Vagina (tissue), 2 donors: ENCODE measurements around the gene SRCIN1. TPM values are rescaled to one million over a fixed set of nuclear protein-coding genes. Genes with fewer than 3 reads are reported as not detected.

Source experiments
- DNase-seq, 2 donors: peaks; one replicate each; pipeline ENCODE4 v3.0.0-alpha.2; 2017; ENCODE audit errors: extremely low spot score in 2 of 2
- H3K27ac ChIP-seq: fragments of 200-600 bp; sonication (generic); one replicate; pipeline ENCODE4 v1.5.1; 2019
- H3K27me3 ChIP-seq: fragments of 200-600 bp; sonication (generic); one replicate; pipeline ENCODE4 v1.5.1; 2019
- H3K36me3 ChIP-seq, 2 donors: fragments of 200-600 bp; sonication (generic); one replicate each; pipeline ENCODE4 v1.5.1; 2017 to 2019
- H3K4me1 ChIP-seq: fragments of 200-600 bp; sonication (generic); one replicate; pipeline ENCODE4 v1.5.1; 2019
- H3K4me3 ChIP-seq, 2 donors: fragments of 200-600 bp; sonication (generic); 1 replicate in 1 of 2; 2 replicates in 1 of 2; pipeline ENCODE4 v1.5.1; 2016 to 2019
- H3K9me3 ChIP-seq: fragments of 200-600 bp; sonication (generic); one replicate; pipeline ENCODE4 v1.5.1; 2019
- POLR2A ChIP-seq, 2 donors: fragments of 450-650 bp; IDR thresholded peaks; one replicate each; pipeline ENCODE4 v1.6.1; 2017; ENCODE audit warnings: antibody characterized with exemption in 2 of 2, mild to moderate bottlenecking in 2 of 2, moderate library complexity in 2 of 2
- POLR2AphosphoS5 ChIP-seq, 2 donors: sonication (generic); formaldehyde crosslinking; IDR thresholded peaks; one replicate each; pipeline ENCODE4 v1.9.0; 2017; ENCODE audit warnings: antibody characterized with exemption in 2 of 2, mild to moderate bottlenecking in 2 of 2, low read depth in 1 of 2; ENCODE audit not compliant: insufficient read depth in 1 of 2
- intact Hi-C: fragments of 100-400 bp; cut with DNase I; formaldehyde crosslinking; loops from one replicate; pipeline ENCODE4 v1.15.1; 2023
- total RNA-seq: library from RNA; depleted of rRNA; stranded (reverse); fragments of >200 nt; gene quantifications from one replicate; pipeline ENCODE4 v1.2.3, GENCODE V29; 2016
- TF ChIP-seq, protein P1 (sequence below), 3 experiments: fragments of 450-650 bp in 2 of 3; fragments of 200-600 bp in 1 of 3; sonication (generic) in 1 of 3; IDR thresholded peaks; one replicate each; pipeline ENCODE4 v1.5.1; 2017 to 2019; ENCODE audit warnings: antibody characterized with exemption in 3 of 3, mild to moderate bottlenecking in 2 of 3, moderate library complexity in 2 of 3

The SRCIN1 gene
- total RNA-seq, 1 donor from 2014 or later, result 5.2 TPM

DNA sequence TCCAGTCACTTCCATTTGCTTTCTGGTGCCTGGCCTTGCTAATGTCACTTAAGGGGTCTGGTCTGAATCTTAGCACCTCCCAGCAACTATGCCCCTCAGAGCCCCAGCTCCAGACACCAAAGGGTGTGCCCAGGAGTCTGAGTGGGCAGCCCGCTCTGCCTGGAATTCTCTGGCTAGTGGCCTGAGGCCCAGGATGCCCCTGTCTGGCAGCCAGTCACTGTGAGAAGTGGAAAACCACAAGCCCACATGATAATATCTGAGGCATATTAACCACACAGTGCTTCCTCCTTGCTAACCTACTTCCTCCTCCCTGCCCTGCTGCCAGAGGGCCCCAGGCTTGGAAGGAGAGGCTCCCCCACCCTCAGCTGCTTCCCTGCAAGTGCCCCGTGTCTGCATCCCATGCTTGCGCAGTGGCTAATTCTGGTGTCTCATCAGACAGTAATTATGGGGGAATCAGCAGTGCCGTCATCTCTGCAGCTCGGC is 14.0 kb downstream of the SRCIN1 start:
- Histone ChIP-seq H3K27me3 (no peaks in the 10 kb centered on the region), H3K27ac (no peak overlapping the region)

DNA sequence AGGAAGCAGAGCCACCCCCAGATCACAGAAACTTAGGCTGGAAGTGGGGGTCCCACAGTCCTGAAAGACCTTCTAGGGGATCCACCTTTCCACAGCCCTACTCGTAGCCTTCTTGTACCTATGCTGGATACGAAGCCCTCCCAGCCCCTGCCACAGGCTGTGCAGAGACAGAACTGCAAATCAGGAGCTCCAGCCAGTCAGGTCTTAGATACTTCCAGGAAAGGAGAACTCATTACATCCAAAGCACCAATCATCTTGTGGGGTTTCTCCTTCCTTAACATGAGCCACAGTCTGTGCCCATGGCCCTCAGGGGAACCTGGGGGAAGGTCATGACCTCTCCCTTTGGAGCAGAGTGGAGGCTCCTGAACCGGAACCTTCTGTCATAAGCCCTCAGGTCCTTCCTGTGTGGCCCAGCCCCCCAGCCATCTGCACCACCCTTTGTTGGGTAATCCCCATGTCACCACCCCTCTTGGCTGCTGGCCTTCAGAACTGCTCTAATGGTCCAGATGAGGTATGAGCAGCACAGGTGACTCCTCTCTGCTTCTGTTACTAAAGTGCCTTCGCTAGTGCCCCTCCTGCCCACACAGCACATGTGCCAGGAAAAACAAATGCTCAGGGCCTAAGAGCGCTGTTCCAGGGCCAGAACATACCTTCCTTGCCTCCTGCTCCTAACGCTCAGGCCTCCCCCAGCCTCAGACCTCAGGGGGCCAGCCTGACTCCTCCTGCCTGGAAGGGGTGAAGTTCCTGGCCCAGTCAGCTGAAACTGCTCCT is 14.6 kb downstream of the SRCIN1 start:
- H3K4me1 ChIP-seq, result no peaks in the 10 kb centered on the region
- intact Hi-C loops, result no loop called here
- H3K27ac ChIP-seq, result no peak overlapping the region
- no peaks in the 10 kb centered on the region for H3K36me3 ChIP-seq
- TF ChIP-seq POLR2AphosphoS5 (IDR thresholded peaks at IDR 0.05; ENCODE audit: insufficient read depth in 1 of 2, low read depth in 1 of 2) (no peak), POLR2A (IDR thresholded peaks at IDR 0.05) (no peak)
- no peak overlapping the region for H3K4me3 ChIP-seq
- H3K9me3 ChIP-seq, result no peaks in the 10 kb centered on the region
- H3K27me3 ChIP-seq, result no peaks in the 10 kb centered on the region
- no peak for DNase-seq

More for the DNA sequence above, 14.0 kb downstream of the SRCIN1 start:
- no peaks in the 10 kb centered on the region for H3K4me1 ChIP-seq
- H3K4me3 ChIP-seq, result no peak overlapping the region
- H3K9me3 ChIP-seq, result no peaks in the 10 kb centered on the region
- TF ChIP-seq, protein P1, sequence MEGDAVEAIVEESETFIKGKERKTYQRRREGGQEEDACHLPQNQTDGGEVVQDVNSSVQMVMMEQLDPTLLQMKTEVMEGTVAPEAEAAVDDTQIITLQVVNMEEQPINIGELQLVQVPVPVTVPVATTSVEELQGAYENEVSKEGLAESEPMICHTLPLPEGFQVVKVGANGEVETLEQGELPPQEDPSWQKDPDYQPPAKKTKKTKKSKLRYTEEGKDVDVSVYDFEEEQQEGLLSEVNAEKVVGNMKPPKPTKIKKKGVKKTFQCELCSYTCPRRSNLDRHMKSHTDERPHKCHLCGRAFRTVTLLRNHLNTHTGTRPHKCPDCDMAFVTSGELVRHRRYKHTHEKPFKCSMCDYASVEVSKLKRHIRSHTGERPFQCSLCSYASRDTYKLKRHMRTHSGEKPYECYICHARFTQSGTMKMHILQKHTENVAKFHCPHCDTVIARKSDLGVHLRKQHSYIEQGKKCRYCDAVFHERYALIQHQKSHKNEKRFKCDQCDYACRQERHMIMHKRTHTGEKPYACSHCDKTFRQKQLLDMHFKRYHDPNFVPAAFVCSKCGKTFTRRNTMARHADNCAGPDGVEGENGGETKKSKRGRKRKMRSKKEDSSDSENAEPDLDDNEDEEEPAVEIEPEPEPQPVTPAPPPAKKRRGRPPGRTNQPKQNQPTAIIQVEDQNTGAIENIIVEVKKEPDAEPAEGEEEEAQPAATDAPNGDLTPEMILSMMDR (IDR thresholded peaks at IDR 0.05), result no peak
- TF ChIP-seq POLR2A (IDR thresholded peaks at IDR 0.05), result no peak
- TF ChIP-seq POLR2AphosphoS5 (IDR thresholded peaks at IDR 0.05; ENCODE audit: insufficient read depth in 1 of 2, low read depth in 1 of 2), result no peak
- H3K36me3 ChIP-seq, result no peaks in the 10 kb centered on the region
- no peak for DNase-seq
- intact Hi-C loops, result no loop called here

DNA sequence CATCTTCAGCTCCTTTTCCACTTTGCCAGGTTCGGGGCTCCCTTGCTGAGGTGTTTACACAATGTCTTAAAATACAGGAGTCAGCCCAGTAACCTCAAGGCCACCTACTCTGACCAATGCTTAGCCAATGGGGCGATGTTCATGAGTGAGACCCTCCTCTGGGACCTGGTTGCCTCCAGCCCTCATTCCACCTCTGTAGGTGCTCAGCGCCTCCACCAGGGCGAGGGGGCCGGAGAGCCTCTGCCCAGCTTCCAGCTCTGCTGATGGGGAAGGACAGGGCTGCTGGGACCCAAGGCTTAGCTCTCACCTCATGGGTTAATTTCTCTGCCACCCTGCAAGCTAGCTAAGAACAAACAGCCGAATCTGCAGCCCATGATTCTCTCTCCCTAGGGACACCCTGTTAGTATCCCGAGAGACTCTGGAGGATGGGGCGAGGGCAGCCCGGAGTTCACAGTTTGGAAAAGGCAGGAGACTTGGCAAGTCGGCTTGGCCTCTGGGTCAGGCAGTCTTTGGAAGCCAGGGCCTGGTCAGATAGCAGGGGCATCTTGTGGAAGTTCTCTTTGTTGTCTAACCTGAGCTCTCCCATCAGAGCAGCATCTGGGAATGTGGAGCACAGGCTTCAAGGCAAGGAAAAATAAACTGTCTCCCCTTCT is 16.2 kb downstream of the SRCIN1 start:
- no peaks in the 10 kb centered on the region for H3K27me3 ChIP-seq

GRCh38 chr17:38588788-38589174 is 17.0 kb downstream of the SRCIN1 start:
- no peaks in the 10 kb centered on the region for H3K36me3 ChIP-seq
- H3K4me3 ChIP-seq, result no peak overlapping the region
- H3K27me3 ChIP-seq, result no peaks in the 10 kb centered on the region
- H3K9me3 ChIP-seq, result no peaks in the 10 kb centered on the region
- DNase-seq, result no peak
- intact Hi-C loops, result no loop called here
- peaks cover 13% of the 10 kb centered on the region for H3K4me1 ChIP-seq
- no peak overlapping the region for H3K27ac ChIP-seq
- TF ChIP-seq, protein P1 (IDR thresholded peaks at IDR 0.05), result no peak
- TF ChIP-seq POLR2A (IDR thresholded peaks at IDR 0.05), result no peak
- TF ChIP-seq POLR2AphosphoS5 (IDR thresholded peaks at IDR 0.05; ENCODE audit: insufficient read depth in 1 of 2, low read depth in 1 of 2), result no peak

More for the DNA sequence above, 16.2 kb downstream of the SRCIN1 start:
- peaks cover 6% of the 10 kb centered on the region for H3K4me1 ChIP-seq
- intact Hi-C loops, result no loop called here
- no peak for DNase-seq
- no peak overlapping the region for H3K4me3 ChIP-seq
- H3K9me3 ChIP-seq, result no peaks in the 10 kb centered on the region
- H3K27ac ChIP-seq, result no peak overlapping the region
- TF ChIP-seq POLR2AphosphoS5 (IDR thresholded peaks at IDR 0.05; ENCODE audit: insufficient read depth in 1 of 2, low read depth in 1 of 2) (no peak), POLR2A (IDR thresholded peaks at IDR 0.05) (no peak)
- TF ChIP-seq, protein P1 (IDR thresholded peaks at IDR 0.05), result no peak
- no peaks in the 10 kb centered on the region for H3K36me3 ChIP-seq

DNA sequence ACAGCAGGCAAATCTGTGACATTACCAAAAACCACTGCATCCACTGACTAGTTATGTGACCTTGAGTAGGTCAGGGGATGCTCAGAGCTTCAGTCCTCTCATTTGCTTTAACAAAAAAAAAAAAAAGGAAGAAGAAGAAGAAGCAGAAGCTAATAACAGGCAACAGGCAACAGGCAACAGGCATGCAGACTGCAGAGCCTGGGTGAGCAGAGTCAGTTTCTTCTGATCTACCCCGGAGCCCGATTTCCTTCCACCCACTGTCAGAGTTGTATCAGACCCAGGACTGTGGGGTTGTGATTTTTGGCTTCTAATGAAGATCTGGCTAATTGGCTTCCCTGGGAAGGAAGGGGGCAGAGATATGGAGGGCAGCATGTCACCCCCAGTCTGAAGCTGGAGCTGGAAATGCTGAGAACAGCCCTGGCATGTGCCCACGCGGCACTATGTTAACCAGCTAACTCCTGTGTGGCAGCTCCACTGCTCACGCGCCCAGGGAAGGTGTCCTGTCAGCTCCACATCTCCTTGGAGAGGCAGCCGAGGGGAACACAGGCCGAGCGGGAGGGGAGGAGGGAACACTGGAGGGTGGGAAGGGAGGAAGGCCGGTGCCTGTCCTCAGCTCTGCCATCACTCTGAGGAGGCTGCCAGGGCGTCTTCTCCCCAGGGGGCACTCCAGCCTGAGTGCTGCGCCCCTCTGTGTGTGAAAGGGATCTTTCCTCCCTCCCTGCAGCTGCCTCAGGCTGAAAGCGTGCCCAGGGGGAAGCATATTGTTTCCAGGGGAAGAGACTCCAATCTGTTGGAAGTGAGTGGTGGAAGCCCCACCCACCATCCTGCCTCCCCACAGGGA is 17.6 kb downstream of the SRCIN1 start:
- H3K36me3 ChIP-seq, result no peaks in the 10 kb centered on the region
- H3K9me3 ChIP-seq, result no peaks in the 10 kb centered on the region
- intact Hi-C loops, result no loop called here
- no peak overlapping the region for H3K27ac ChIP-seq
- no peak overlapping the region for H3K4me3 ChIP-seq
- peaks cover 13% of the 10 kb centered on the region for H3K4me1 ChIP-seq
- H3K27me3 ChIP-seq, result no peaks in the 10 kb centered on the region
- no peak for TF ChIP-seq POLR2A (IDR thresholded peaks at IDR 0.05)
- DNase-seq, result no peak
